GM12878 (cell line): ENCODE data around the gene HSPBP1. TPM values are rescaled to one million over a fixed set of nuclear protein-coding genes. Genes with fewer than 3 reads are reported as not detected.

Source experiments
- BACH1 ChIP-seq: fragments of 450-650 bp; IDR thresholded peaks from 2 replicates; pipeline ENCODE4 v1.6.1; 2017; ENCODE audit warnings: mild to moderate bottlenecking, borderline replicate concordance
- BMI1 ChIP-seq: fragments of 450-650 bp; IDR thresholded peaks from 2 replicates; pipeline ENCODE4 v1.6.1; 2016; ENCODE audit warnings: mild to moderate bottlenecking, moderate library complexity, borderline replicate concordance
- CEBPB ChIP-seq, 2 experiments: fragments of 150-350 bp in 1 of 2; IDR thresholded peaks; 2 replicates each; pipeline ENCODE4 v1.6.1; 2012 to 2014; ENCODE audit warnings: low read depth in 2 of 2, low read length in 2 of 2, borderline replicate concordance in 1 of 2, inconsistent platforms in 1 of 2
- DPF2 ChIP-seq: fragments of 450-650 bp; IDR thresholded peaks from 2 replicates; pipeline ENCODE4 v1.6.1; 2017; ENCODE audit warnings: mild to moderate bottlenecking
- EED ChIP-seq: sonication (generic); IDR thresholded peaks from 2 replicates; pipeline ENCODE4 v1.6.1; 2016; ENCODE audit warnings: antibody characterized with exemption, low read depth
- EZH2 ChIP-seq: IDR thresholded peaks from 2 replicates; pipeline ENCODE4 v1.6.1; 2012; ENCODE audit warnings: low read depth, mild to moderate bottlenecking, control low read depth, inconsistent platforms, low read length, borderline replicate concordance; ENCODE audit not compliant: control insufficient read depth
- GABPA ChIP-seq: IDR thresholded peaks from 2 replicates; pipeline ENCODE4 v1.6.1; 2014; ENCODE audit warnings: antibody characterized with exemption, low read depth, mild to moderate bottlenecking, inconsistent platforms
- MTA3 ChIP-seq: IDR thresholded peaks from 2 replicates; pipeline ENCODE4 v1.6.1; 2012; ENCODE audit warnings: low read length, inconsistent platforms, borderline replicate concordance
- NR2C1 ChIP-seq: fragments of 450-650 bp; IDR thresholded peaks from 2 replicates; pipeline ENCODE4 v1.6.1; 2017; ENCODE audit warnings: antibody characterized with exemption, mild to moderate bottlenecking, moderate library complexity
- PAX8 ChIP-seq: fragments of 450-650 bp; IDR thresholded peaks from 2 replicates; pipeline ENCODE4 v1.6.1; 2017; ENCODE audit warnings: mild to moderate bottlenecking, moderate library complexity
- RAD21 ChIP-seq: IDR thresholded peaks from 2 replicates; pipeline ENCODE4 v1.6.1; 2011; ENCODE audit warnings: mild to moderate bottlenecking, low read depth, low read length, moderate library complexity; ENCODE audit not compliant: insufficient read depth
- RAD51 ChIP-seq: fragments of 450-650 bp; IDR thresholded peaks from 2 replicates; pipeline ENCODE4 v1.6.1; 2016; ENCODE audit warnings: moderate library complexity, mild to moderate bottlenecking, inconsistent platforms
- SIX5 ChIP-seq: IDR thresholded peaks from 2 replicates; pipeline ENCODE4 v1.6.1; 2011; ENCODE audit warnings: mild to moderate bottlenecking, low read depth, low read length, moderate library complexity; ENCODE audit not compliant: severe bottlenecking
- SMAD5 ChIP-seq: IDR thresholded peaks from 2 replicates; pipeline ENCODE4 v1.6.1; 2016; ENCODE audit warnings: antibody characterized with exemption, low read depth
- TBL1XR1 ChIP-seq: IDR thresholded peaks from 2 replicates; pipeline ENCODE4 v1.6.1; 2012; ENCODE audit warnings: low read depth, low read length, improper control_type of control experiment
- TCF12 ChIP-seq: IDR thresholded peaks from 2 replicates; pipeline ENCODE4 v1.6.1; 2011; ENCODE audit warnings: low read depth, mild to moderate bottlenecking, low read length
- TCF7 ChIP-seq: IDR thresholded peaks from 2 replicates; pipeline ENCODE4 v1.6.1; 2014; ENCODE audit warnings: antibody characterized with exemption, borderline replicate concordance
- ZNF384 ChIP-seq: IDR thresholded peaks from 2 replicates; pipeline ENCODE4 v1.6.1; 2012; ENCODE audit warnings: low read depth, mild to moderate bottlenecking, low read length, improper control_type of control experiment, borderline replicate concordance
- ZZZ3 ChIP-seq: IDR thresholded peaks from 2 replicates; pipeline ENCODE4 v1.6.1; 2011; ENCODE audit warnings: low read depth; ENCODE audit not compliant: control insufficient read depth, insufficient read length
- polyA plus RNA-seq, 11 experiments: library from polyadenylated mRNA; depleted of rRNA in 4 of 11; unstranded in 6 of 11; stranded (reverse) in 5 of 11; fragments of >200 nt; fragmentation: Nextera tagmentation in 4 of 11; fragmentation: Illumina TruSeq in 1 of 11; extraction: Ambion mirVana in 4 of 11; extraction: Trizol in 1 of 11; gene quantifications; 1 replicate in 1 of 11; 2 replicates in 10 of 11; pipeline versions ENCODE4 v1.2.1 to v1.2.3, GENCODE V29; 2011 to 2016; ENCODE audit warnings: inconsistent platforms in 2 of 11, missing spikeins in 2 of 11, low read depth in 1 of 11
- total RNA-seq, 4 experiments: library from RNA; depleted of rRNA in 3 of 4; stranded (reverse); fragments of >200 nt in 3 of 4; fragmentation: Illumina TruSeq in 1 of 4; extraction: Trizol in 1 of 4; gene quantifications; 2 replicates each; pipeline versions ENCODE4 v1.2.1 to v1.2.3, GENCODE V29; 2013 to 2021
- TF ChIP-seq, protein P1 (sequence below): IDR thresholded peaks from 2 replicates; pipeline ENCODE4 v1.6.1; 2012; ENCODE audit warnings: mild to moderate bottlenecking, low read depth, low read length
- TF ChIP-seq, protein P2 (sequence below): fragments of 450-650 bp; IDR thresholded peaks from 2 replicates; pipeline ENCODE4 v1.6.1; 2017; ENCODE audit warnings: mild to moderate bottlenecking, moderate library complexity
- TF ChIP-seq, protein P3 (sequence below): IDR thresholded peaks from 2 replicates; pipeline ENCODE4 v1.6.1; 2012; ENCODE audit warnings: low read depth, low read length, improper control_type of control experiment

Gene HSPBP1
- total and polyA plus RNA-seq, 10 of the 15 experiments (the other 5 are each of a cell fraction or from before 2014, with no cell fraction given): 0.18 to 83.3 (median 23.0) TPM

DNA sequence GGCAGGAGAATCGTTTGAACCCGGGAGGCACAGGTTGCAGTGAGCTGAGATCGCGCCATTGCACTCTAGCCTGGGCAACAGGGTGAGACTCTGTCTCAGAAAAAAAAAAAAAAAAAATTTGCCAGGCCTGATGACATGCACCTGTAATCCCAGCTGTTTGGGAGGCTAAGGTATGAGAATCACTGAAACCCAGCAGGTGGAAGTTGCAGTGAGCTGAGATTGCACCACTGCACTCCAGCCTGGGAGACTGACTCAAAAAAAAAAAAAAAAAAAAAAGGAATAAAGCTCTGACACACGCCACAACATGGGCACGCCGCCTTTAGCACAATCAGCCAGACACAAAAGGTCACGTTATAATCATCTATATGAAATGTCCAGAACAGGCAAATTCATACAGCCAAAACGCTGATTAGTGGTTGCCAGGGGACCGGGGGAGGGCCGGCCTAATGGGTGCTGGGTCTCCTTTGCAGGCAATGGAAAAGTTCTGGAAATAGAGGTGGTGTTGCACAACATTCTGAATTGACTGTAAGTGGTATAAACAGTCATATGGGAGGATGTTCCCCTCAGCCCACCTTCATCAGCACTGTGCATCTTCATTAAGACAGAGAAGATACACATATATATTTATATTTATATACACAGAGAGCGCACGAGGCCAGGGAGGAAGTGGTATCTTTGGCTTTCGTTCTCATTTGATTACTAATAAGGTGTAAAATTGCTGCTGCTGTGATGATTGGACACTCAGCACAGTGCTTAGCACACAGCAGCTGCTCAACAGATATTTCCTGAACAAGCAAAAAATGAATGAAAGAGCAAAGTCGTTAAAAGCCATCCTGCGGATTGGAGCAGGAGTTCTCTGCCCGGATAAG, 3.8 kb downstream of the HSPBP1 start (continued):
- TF ChIP-seq MTA3 (no peak), BMI1 (no peak), SMAD5 (no peak), TCF7 (no peak), PAX8 (no peak), TBL1XR1 (no peak), ZZZ3 (no peak), RAD21 (no peak), EZH2 (no peak), NR2C1 (no peak), SIX5 (no peak), ZNF384 (peak; percentile 43), TCF12 (peak; percentile 21; the same call in 1 of the 2 replicates), RAD51 (no peak), CEBPB (IDR thresholded peaks at IDR 0.05; ENCODE audit: borderline replicate concordance in 1 of 2, low read depth in 2 of 2, low read length in 2 of 2) (no peak), DPF2 (no peak; the same call in 1 of the 2 replicates), EED (no peak), GABPA (peak; percentile 39; the same call in 1 of the 2 replicates), BACH1 (0 out of 2 replicates have a peak, but pooled peaks have one; percentile 11)
- TF ChIP-seq, protein P1, sequence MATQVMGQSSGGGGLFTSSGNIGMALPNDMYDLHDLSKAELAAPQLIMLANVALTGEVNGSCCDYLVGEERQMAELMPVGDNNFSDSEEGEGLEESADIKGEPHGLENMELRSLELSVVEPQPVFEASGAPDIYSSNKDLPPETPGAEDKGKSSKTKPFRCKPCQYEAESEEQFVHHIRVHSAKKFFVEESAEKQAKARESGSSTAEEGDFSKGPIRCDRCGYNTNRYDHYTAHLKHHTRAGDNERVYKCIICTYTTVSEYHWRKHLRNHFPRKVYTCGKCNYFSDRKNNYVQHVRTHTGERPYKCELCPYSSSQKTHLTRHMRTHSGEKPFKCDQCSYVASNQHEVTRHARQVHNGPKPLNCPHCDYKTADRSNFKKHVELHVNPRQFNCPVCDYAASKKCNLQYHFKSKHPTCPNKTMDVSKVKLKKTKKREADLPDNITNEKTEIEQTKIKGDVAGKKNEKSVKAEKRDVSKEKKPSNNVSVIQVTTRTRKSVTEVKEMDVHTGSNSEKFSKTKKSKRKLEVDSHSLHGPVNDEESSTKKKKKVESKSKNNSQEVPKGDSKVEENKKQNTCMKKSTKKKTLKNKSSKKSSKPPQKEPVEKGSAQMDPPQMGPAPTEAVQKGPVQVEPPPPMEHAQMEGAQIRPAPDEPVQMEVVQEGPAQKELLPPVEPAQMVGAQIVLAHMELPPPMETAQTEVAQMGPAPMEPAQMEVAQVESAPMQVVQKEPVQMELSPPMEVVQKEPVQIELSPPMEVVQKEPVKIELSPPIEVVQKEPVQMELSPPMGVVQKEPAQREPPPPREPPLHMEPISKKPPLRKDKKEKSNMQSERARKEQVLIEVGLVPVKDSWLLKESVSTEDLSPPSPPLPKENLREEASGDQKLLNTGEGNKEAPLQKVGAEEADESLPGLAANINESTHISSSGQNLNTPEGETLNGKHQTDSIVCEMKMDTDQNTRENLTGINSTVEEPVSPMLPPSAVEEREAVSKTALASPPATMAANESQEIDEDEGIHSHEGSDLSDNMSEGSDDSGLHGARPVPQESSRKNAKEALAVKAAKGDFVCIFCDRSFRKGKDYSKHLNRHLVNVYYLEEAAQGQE: no peak
- TF ChIP-seq, protein P2, sequence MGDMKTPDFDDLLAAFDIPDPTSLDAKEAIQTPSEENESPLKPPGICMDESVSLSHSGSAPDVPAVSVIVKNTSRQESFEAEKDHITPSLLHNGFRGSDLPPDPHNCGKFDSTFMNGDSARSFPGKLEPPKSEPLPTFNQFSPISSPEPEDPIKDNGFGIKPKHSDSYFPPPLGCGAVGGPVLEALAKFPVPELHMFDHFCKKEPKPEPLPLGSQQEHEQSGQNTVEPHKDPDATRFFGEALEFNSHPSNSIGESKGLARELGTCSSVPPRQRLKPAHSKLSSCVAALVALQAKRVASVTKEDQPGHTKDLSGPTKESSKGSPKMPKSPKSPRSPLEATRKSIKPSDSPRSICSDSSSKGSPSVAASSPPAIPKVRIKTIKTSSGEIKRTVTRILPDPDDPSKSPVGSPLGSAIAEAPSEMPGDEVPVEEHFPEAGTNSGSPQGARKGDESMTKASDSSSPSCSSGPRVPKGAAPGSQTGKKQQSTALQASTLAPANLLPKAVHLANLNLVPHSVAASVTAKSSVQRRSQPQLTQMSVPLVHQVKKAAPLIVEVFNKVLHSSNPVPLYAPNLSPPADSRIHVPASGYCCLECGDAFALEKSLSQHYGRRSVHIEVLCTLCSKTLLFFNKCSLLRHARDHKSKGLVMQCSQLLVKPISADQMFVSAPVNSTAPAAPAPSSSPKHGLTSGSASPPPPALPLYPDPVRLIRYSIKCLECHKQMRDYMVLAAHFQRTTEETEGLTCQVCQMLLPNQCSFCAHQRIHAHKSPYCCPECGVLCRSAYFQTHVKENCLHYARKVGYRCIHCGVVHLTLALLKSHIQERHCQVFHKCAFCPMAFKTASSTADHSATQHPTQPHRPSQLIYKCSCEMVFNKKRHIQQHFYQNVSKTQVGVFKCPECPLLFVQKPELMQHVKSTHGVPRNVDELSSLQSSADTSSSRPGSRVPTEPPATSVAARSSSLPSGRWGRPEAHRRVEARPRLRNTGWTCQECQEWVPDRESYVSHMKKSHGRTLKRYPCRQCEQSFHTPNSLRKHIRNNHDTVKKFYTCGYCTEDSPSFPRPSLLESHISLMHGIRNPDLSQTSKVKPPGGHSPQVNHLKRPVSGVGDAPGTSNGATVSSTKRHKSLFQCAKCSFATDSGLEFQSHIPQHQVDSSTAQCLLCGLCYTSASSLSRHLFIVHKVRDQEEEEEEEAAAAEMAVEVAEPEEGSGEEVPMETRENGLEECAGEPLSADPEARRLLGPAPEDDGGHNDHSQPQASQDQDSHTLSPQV: no peak
- TF ChIP-seq, protein P3, sequence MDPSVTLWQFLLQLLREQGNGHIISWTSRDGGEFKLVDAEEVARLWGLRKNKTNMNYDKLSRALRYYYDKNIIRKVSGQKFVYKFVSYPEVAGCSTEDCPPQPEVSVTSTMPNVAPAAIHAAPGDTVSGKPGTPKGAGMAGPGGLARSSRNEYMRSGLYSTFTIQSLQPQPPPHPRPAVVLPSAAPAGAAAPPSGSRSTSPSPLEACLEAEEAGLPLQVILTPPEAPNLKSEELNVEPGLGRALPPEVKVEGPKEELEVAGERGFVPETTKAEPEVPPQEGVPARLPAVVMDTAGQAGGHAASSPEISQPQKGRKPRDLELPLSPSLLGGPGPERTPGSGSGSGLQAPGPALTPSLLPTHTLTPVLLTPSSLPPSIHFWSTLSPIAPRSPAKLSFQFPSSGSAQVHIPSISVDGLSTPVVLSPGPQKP: 0 out of 2 replicates have a peak, but pooled peaks have one; percentile 10
